Hepatocyte (in vitro differentiated cells): ENCODE data around the gene ERBB2.

Source experiments
- CTCF ChIP-seq: fragments of 200-600 bp; sonication (generic); IDR thresholded peaks from 2 replicates; pipeline ENCODE4 v1.5.1; 2016; ENCODE audit warnings: antibody characterized with exemption, mild to moderate bottlenecking; ENCODE audit not compliant: poor library complexity
- EZH2 ChIP-seq: fragments of 200-600 bp; sonication (generic); IDR thresholded peaks from 2 replicates; pipeline ENCODE4 v1.6.1; 2016; ENCODE audit warnings: antibody characterized with exemption, mild to moderate bottlenecking, borderline replicate concordance
- EZH2phosphoT487 ChIP-seq: fragments of 200-600 bp; sonication (generic); IDR thresholded peaks from one replicate; pipeline ENCODE4 v1.6.1; 2018; ENCODE audit warnings: antibody characterized with exemption, mild to moderate bottlenecking, low read depth, moderate library complexity; ENCODE audit not compliant: unreplicated experiment, severe bottlenecking

- no peak for TF ChIP-seq EZH2
- no peak for TF ChIP-seq EZH2phosphoT487
- TF ChIP-seq CTCF = no peak
These were observed 25.0 kb upstream of the ERBB2 start for GRCh38 chr17:39674702-39675389.
